Thyroid gland (tissue), 4 donors: ENCODE measurements around the gene DLK1. TPM values are rescaled to one million over a fixed set of nuclear protein-coding genes. Genes with fewer than 3 reads are reported as not detected.

Source experiments
- DNase-seq, 2 donors: peaks; one replicate each; pipeline ENCODE4 v3.0.0-alpha.2; 2019
- H3K27ac ChIP-seq, 3 donors: fragments of 200-600 bp; sonication (generic); 1 replicate in 2 of 3; 2 replicates in 1 of 3; pipeline ENCODE4 v1.5.1; 2016 to 2019; ENCODE audit warnings: mild to moderate bottlenecking in 1 of 3, moderate library complexity in 1 of 3
- H3K27me3 ChIP-seq: fragments of 200-600 bp; sonication (generic); one replicate; pipeline ENCODE4 v1.5.1; 2019
- H3K36me3 ChIP-seq, 2 donors: fragments of 200-600 bp; sonication (generic); one replicate each; pipeline ENCODE4 v1.5.1; 2016 to 2019
- H3K4me1 ChIP-seq, 2 donors: fragments of 200-600 bp; sonication (generic); one replicate each; pipeline ENCODE4 v1.5.1; 2017 to 2019
- H3K4me3 ChIP-seq, 3 donors: fragments of 200-600 bp; sonication (generic); replicated peaks in 1 of 3; 1 replicate in 2 of 3; 2 replicates in 1 of 3; pipeline ENCODE4 v1.5.1; 2016; ENCODE audit warnings: mild to moderate bottlenecking in 1 of 3
- H3K9me3 ChIP-seq: fragments of 200-600 bp; sonication (generic); one replicate; pipeline ENCODE4 v1.5.1; 2017
- CTCF ChIP-seq, 6 experiments: fragments of 200-600 bp in 3 of 6; fragments of 450-650 bp in 3 of 6; sonication (generic) in 3 of 6; IDR thresholded peaks; one replicate each; pipeline ENCODE4 v1.5.1; 2016 to 2019; ENCODE audit warnings: antibody characterized with exemption in 6 of 6, mild to moderate bottlenecking in 2 of 6, inconsistent platforms in 1 of 6, moderate library complexity in 1 of 6
- POLR2A ChIP-seq, 2 donors: fragments of 450-650 bp; IDR thresholded peaks; one replicate each; pipeline ENCODE4 v1.6.1; 2017; ENCODE audit warnings: antibody characterized with exemption in 2 of 2, mild to moderate bottlenecking in 2 of 2, moderate library complexity in 1 of 2
- WGBS, 2 donors: methylation state at CpG; one replicate each; pipeline ENCODE4 v1.1.5; 2017; 5-methylcytosine and 5-hydroxymethylcytosine counted together
- intact Hi-C: fragments of 100-400 bp; cut with DNase I; formaldehyde crosslinking; loops from one replicate; pipeline ENCODE4 v1.15.1; 2023
- total RNA-seq, 4 donors: library from RNA; depleted of rRNA; stranded (reverse); fragments of >200 nt; gene quantifications; one replicate each; pipeline ENCODE4 v1.2.3, GENCODE V29; 2016

Gene DLK1
- total RNA-seq, 4 donors from 2014 or later: 0.40 TPM; not detected in 3

GRCh38 chr14:100723135-100723829 is 3.4 kb upstream of the DLK1 start:
- Histone ChIP-seq H3K4me1 (no peaks in the 10 kb centered on the region), H3K36me3 (no peaks in the 10 kb centered on the region), H3K4me3 (no peak overlapping the region), H3K27ac (no peak overlapping the region), H3K27me3 (no peaks in the 10 kb centered on the region), H3K9me3 (no peaks in the 10 kb centered on the region)
- 24 to 28% methylated on average over 12 to 20 of the region's 21 CpGs for WGBS, 2 donors
- intact Hi-C loops: no loop called here
- DNase-seq: no peak
- TF ChIP-seq POLR2A (IDR thresholded peaks at IDR 0.05) (no peak), CTCF (IDR thresholded peaks at IDR 0.05) (no peak)

GRCh38 chr14:100723830-100724437 is 2.8 kb upstream of the DLK1 start:
- TF ChIP-seq CTCF (IDR thresholded peaks at IDR 0.05) (no peak), POLR2A (IDR thresholded peaks at IDR 0.05) (no peak)
- no peak for DNase-seq
- H3K36me3 ChIP-seq: no peaks in the 10 kb centered on the region
- H3K4me1 ChIP-seq: no peaks in the 10 kb centered on the region
- no peak overlapping the region for H3K4me3 ChIP-seq
- intact Hi-C loops: no loop called here
- no peaks in the 10 kb centered on the region for H3K9me3 ChIP-seq
- no peaks in the 10 kb centered on the region for H3K27me3 ChIP-seq
- no peak overlapping the region for H3K27ac ChIP-seq
- WGBS, 2 donors: 53 to 58% methylated on average over 11 to 13 of the region's 14 CpGs

GRCh38 chr14:100724536-100724935 is 2.2 kb upstream of the DLK1 start:
- DNase-seq: no peak
- H3K27me3 ChIP-seq: no peaks in the 10 kb centered on the region
- TF ChIP-seq POLR2A (IDR thresholded peaks at IDR 0.05): no peak
- TF ChIP-seq CTCF (IDR thresholded peaks at IDR 0.05): no peak
- no peaks in the 10 kb centered on the region for H3K9me3 ChIP-seq
- H3K27ac ChIP-seq: no peak overlapping the region
- no peaks in the 10 kb centered on the region for H3K36me3 ChIP-seq
- intact Hi-C loops: no loop called here
- H3K4me3 ChIP-seq: no peak overlapping the region
- WGBS, 2 donors: 94 to 95% methylated on average over 3 of the region's 4 CpGs
- no peaks in the 10 kb centered on the region for H3K4me1 ChIP-seq

- no peaks in the 10 kb centered on the region for H3K27me3 ChIP-seq
- intact Hi-C loops: no loop called here
- no peak overlapping the region for H3K4me3 ChIP-seq
- DNase-seq: no peak
- H3K4me1 ChIP-seq: no peaks in the 10 kb centered on the region
- H3K36me3 ChIP-seq: no peaks in the 10 kb centered on the region
- no peaks in the 10 kb centered on the region for H3K9me3 ChIP-seq
- TF ChIP-seq POLR2A (IDR thresholded peaks at IDR 0.05) (no peak), CTCF (IDR thresholded peaks at IDR 0.05) (no peak)
- no peak overlapping the region for H3K27ac ChIP-seq
- WGBS, 2 donors: 79 to 83% methylated on average over 30 to 32 of the region's 33 CpGs
Observed at GRCh38 chr14:100725587-100726387, 905 bp upstream of the DLK1 start.
